Ishikawa (cell line): ENCODE results near the gene POGLUT2.
A peak's percentile ranks its signal among the peaks of the same experiment; 100 is the strongest.

Experiments used
- CEBPB ChIP-seq: IDR thresholded peaks from 2 replicates; pipeline ENCODE4 v1.6.1; 2012
- CREB1 ChIP-seq: IDR thresholded peaks from 2 replicates; pipeline ENCODE4 v1.6.1; 2012; ENCODE audit warnings: low read depth
- EGR1 ChIP-seq: IDR thresholded peaks from 2 replicates; pipeline ENCODE4 v1.6.1; 2012
- EP300 ChIP-seq: IDR thresholded peaks from 2 replicates; pipeline ENCODE4 v1.6.1; 2012; ENCODE audit warnings: borderline replicate concordance
- FOXM1 ChIP-seq: IDR thresholded peaks from 2 replicates; pipeline ENCODE4 v1.6.1; 2012; ENCODE audit warnings: low read depth, borderline replicate concordance
- MAX ChIP-seq: IDR thresholded peaks from 2 replicates; pipeline ENCODE4 v1.6.1; 2012
- NFIC ChIP-seq: IDR thresholded peaks from 2 replicates; pipeline ENCODE4 v1.6.1; 2012
- RAD21 ChIP-seq: IDR thresholded peaks from 2 replicates; pipeline ENCODE4 v1.6.1; 2012; ENCODE audit warnings: low read depth
- REST ChIP-seq: IDR thresholded peaks from 2 replicates; pipeline ENCODE4 v1.6.1; 2012; ENCODE audit warnings: low read depth, mild to moderate bottlenecking
- TAF1 ChIP-seq: IDR thresholded peaks from 2 replicates; pipeline ENCODE4 v1.6.1; 2012; ENCODE audit warnings: low read depth, mild to moderate bottlenecking
- TCF12 ChIP-seq: IDR thresholded peaks from 2 replicates; pipeline ENCODE4 v1.6.1; 2012; ENCODE audit warnings: low read depth
- TEAD4 ChIP-seq: IDR thresholded peaks from 2 replicates; pipeline ENCODE4 v1.6.1; 2012
- YY1 ChIP-seq: IDR thresholded peaks from 2 replicates; pipeline ENCODE4 v1.6.1; 2012; ENCODE audit warnings: low read depth
- ZBTB7A ChIP-seq: IDR thresholded peaks from 2 replicates; pipeline ENCODE4 v1.6.1; 2012; ENCODE audit warnings: low read depth
- TF ChIP-seq, protein P1 (sequence below): IDR thresholded peaks from 2 replicates; pipeline ENCODE4 v1.6.1; 2012

Gene POGLUT2

DNA sequence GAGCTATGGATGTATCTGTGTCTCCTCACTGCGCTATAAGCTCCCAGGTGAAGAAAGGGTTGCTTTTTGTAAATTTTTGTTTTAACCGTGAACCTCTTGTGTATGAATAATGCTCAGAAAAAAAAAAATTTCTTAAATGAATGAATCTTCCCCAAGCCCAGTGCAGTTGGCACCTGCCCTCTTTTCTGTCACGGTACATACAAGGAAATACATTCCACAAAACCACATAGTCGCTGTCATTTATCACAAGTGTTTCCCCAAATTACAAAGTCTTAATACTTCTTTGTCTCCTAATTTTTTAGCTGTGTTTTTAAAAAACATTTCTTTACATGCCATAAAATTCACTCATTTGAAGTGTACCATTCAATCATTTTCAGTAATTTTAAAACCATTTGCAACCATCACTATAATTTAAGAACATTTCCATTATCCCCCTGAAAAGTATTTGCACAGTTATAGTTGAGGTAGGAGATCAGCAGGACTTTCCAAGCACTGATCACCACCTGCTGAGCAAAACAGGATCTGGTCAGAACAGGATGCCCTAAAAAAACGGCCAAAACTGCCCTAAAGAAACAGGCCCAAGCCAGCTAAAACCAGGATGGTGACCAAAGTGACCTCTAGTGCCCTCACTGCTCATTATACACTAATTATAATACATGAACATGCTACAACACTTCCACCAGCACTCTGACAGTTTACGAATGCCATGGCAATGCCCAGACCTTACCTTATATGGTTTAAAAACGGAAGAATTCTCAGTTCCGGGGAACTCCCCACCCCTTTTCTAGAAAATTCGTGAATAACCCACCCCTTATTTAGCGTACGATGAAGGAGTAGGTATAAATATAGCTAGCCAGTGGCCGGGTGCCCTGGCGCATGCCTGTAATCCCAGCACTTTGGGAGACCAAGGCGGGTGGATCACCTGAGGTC lies 23.9 kb downstream of the POGLUT2 start:
- no peak for TF ChIP-seq MAX
- no peak for TF ChIP-seq REST
- no peak for TF ChIP-seq YY1
- no peak for TF ChIP-seq EP300
- no peak for TF ChIP-seq EGR1
- TF ChIP-seq FOXM1, result no peak

DNA sequence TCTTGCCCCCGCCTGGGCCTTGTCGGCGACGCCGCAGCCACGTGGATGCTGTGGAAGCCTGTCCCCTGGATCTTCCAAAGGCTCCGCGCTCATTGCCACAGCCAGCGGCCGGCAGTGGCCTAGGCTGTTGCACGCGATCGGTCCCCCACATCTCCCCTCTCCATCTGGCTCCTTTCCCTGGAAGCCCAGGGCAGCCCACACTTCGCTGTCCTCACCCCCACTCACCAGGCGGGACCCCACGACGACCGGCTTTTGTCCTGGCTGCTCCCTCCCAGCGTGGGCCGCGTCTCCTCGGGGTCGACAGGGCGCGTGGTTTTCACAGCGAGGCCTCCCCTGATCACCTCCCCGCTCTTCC lies 24.6 kb downstream of the POGLUT2 start:
- TF ChIP-seq EP300 (no peak), REST (no peak), CREB1 (no peak), TAF1 (no peak), YY1 (no peak), FOXM1 (no peak), EGR1 (no peak), NFIC (no peak), CEBPB (no peak), TEAD4 (no peak), ZBTB7A (no peak)
- TF ChIP-seq, protein P1, sequence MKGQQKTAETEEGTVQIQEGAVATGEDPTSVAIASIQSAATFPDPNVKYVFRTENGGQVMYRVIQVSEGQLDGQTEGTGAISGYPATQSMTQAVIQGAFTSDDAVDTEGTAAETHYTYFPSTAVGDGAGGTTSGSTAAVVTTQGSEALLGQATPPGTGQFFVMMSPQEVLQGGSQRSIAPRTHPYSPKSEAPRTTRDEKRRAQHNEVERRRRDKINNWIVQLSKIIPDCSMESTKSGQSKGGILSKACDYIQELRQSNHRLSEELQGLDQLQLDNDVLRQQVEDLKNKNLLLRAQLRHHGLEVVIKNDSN, result no peak

DNA sequence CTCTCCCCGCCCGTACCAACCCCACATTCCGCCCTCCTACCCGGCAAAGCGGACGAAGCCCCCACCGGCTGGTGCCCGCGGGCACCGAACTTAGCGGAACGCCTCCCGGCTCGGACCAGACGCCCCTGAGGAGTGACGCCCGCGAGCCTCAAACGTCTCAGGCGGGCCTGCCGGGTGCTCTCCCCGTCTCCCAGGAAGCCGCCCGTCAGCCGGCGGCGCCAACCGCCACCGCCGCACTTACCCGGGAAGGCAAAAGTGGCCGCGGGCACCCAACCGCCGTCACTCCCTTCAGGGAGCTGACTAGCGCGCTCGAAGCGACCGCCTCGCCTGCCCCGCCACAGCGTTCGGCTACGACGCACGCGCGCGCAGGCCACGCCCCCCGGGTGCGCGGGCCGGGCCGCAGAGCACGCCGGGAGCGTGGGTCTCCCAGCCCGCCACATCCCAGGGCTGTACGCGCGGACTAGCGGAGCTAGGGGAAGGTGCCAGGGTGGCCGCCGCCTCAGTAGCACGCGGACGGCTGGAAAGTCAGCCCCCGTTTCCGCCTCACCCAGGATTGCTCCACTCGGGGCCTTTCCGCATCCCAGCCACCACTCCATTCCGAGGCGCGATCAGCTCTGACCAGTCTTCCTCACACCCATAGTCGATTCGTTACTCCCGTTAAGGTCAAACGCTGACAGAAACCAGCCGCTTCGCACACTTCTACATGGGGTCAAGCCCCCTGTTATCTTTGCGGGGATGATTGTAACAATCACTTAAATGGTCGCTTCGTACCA lies 25.1 kb downstream of the POGLUT2 start, which contains the start of gene TEX30:
Gene TEX30 (minus strand): TSS at position 346 of the 773 bp plus-strand sequence. CDS start 3,760 bp downstream, outside the sequence.
- TF ChIP-seq, protein P1, result 0 out of 2 replicates have a peak, but pooled peaks have one; percentile 3
- no peak for TF ChIP-seq NFIC
- no peak for TF ChIP-seq FOXM1
- TF ChIP-seq TAF1, result peak; percentile 84
- TF ChIP-seq YY1, result peak; percentile 67
- no peak for TF ChIP-seq CEBPB
- TF ChIP-seq EGR1, result 0 out of 2 replicates have a peak, but pooled peaks have one; percentile 12
- TF ChIP-seq MAX, result peak; percentile 96
- TF ChIP-seq TEAD4, result no peak
- peak; percentile 41; the same call in 1 of the 2 replicates for TF ChIP-seq TCF12
- TF ChIP-seq RAD21, result no peak
- TF ChIP-seq ZBTB7A, result peak; percentile 86; the same call in 1 of the 2 replicates
- TF ChIP-seq REST, result peak; percentile 27; the same call in 1 of the 2 replicates
- peak; percentile 10; the same call in 1 of the 2 replicates for TF ChIP-seq EP300
- TF ChIP-seq CREB1, result no peak
